Measurements from ENCODE around the gene DPM2.

- TF ChIP-seq CTCF (IDR thresholded peaks at IDR 0.05) (no peak), POLR2A (IDR thresholded peaks at IDR 0.05) (no peak), POLR2AphosphoS5 (IDR thresholded peaks at IDR 0.05) (no peak), EP300 (IDR thresholded peaks at IDR 0.05) (no peak)
Observed at GRCh38 chr9:127962278-127962677, 24.6 kb upstream of the DPM2 start.
